Panc1 (cell line): Measurements from ENCODE around the gene IGSF11. TPM values are rescaled to one million over a fixed set of nuclear protein-coding genes. Genes with fewer than 3 reads are reported as not detected.

Experiments
- ATAC-seq: fragments of 200-7000 bp; cut with Tn5 transposase; 2 replicates; pipeline ENCODE4 v1.9.1; 2020; ENCODE audit warnings: mild to moderate bottlenecking, moderate library complexity
- BruUV-seq: library from RNA; stranded (reverse); fragments of 400-500 nt; replicated peaks from 2 replicates; lab custom pipeline; 2021; lab: Mats Ljungman, UMichigan
- CTCF ChIA-PET: fragments of 300-600 bp; sonication (Branson Sonifier 250); formaldehyde crosslinking; loops from one replicate; lab custom pipeline; 2022; ENCODE audit warnings: antibody characterized with exemption; lab: Charles Lee
- POLR2A ChIA-PET: fragments of 300-600 bp; sonication (Branson Sonifier 250); formaldehyde crosslinking; loops from one replicate; lab custom pipeline; 2022; ENCODE audit warnings: antibody characterized with exemption; lab: Charles Lee
- DNase-seq: peaks from one replicate; pipeline ENCODE4 v3.0.0-alpha.2; 2010; ENCODE audit warnings: low read depth, low spot score
- H3K27ac ChIP-seq: 2 replicates; pipeline ENCODE4 v1.5.1; 2011; ENCODE audit warnings: mild to moderate bottlenecking, low read length, inconsistent platforms
- H3K27me3 ChIP-seq: fragments of 200-500 bp; sonication (Bioruptor generic); 2 replicates; pipeline ENCODE4 v1.6.0; 2014; ENCODE audit warnings: low read length, inconsistent platforms; ENCODE audit not compliant: control insufficient read depth, insufficient read depth
- H3K36me3 ChIP-seq: fragments of 200-500 bp; sonication (Bioruptor generic); 2 replicates; pipeline ENCODE4 v1.5.1; 2014; ENCODE audit warnings: inconsistent platforms, mild to moderate bottlenecking, low read length, moderate library complexity; ENCODE audit not compliant: control insufficient read depth, insufficient read depth
- H3K4me1 ChIP-seq: 2 replicates; pipeline ENCODE4 v1.5.1; 2011; ENCODE audit warnings: inconsistent platforms, mild to moderate bottlenecking, low read length, moderate library complexity; ENCODE audit not compliant: control insufficient read depth, insufficient read depth
- H3K4me3 ChIP-seq, 2 experiments: 2 replicates each; pipeline ENCODE4 v1.5.1; 2011 to 2012; ENCODE audit warnings: low read depth in 2 of 2, low read length in 2 of 2, mild to moderate bottlenecking in 2 of 2, inconsistent platforms in 1 of 2, moderate library complexity in 1 of 2
- H3K9me3 ChIP-seq: fragments of 200-500 bp; sonication (Bioruptor generic); 2 replicates; pipeline ENCODE4 v1.5.1; 2014; ENCODE audit warnings: low read depth, mild to moderate bottlenecking, inconsistent platforms, low read length, moderate library complexity; ENCODE audit not compliant: control insufficient read depth, insufficient read depth
- POLR2AphosphoS5 ChIP-seq: IDR thresholded peaks from 2 replicates; pipeline ENCODE4 v1.6.1; 2012; ENCODE audit warnings: mild to moderate bottlenecking, low read depth, low read length, moderate library complexity
- SIN3A ChIP-seq: IDR thresholded peaks from 2 replicates; pipeline ENCODE4 v1.6.1; 2012; ENCODE audit warnings: low read depth, mild to moderate bottlenecking, low read length, moderate library complexity, borderline replicate concordance; ENCODE audit not compliant: insufficient read depth
- TCF7L2 ChIP-seq: IDR thresholded peaks from 2 replicates; pipeline ENCODE4 v1.6.1; 2011; ENCODE audit warnings: mild to moderate bottlenecking, low read depth, low read length, inconsistent platforms
- in situ Hi-C: cut with HindIII; loops from 2 replicates; pipeline ENCODE4 v1.10.0; 2016; ENCODE audit warnings: low sequenced_read_pairs, low pct_unique_long_range_greater_than_20kb
- intact Hi-C: fragments of 100-400 bp; cut with micrococcal nuclease; formaldehyde crosslinking; loops from one replicate; pipeline ENCODE4 v1.10.0; 2022; ENCODE audit not compliant: unreplicated experiment
- total RNA-seq: library from RNA; stranded (reverse); gene quantifications from one replicate; pipeline ENCODE4 v1.2.1, GENCODE V29; 2021; ENCODE audit not compliant: unreplicated experiment
- TF ChIP-seq, protein P1 (sequence below), 2 experiments: IDR thresholded peaks; 2 replicates each; pipeline ENCODE4 v1.6.1; 2011 to 2012; ENCODE audit warnings: low read depth in 2 of 2, control low read depth in 1 of 2, low read length in 1 of 2, mild to moderate bottlenecking in 1 of 2, moderate library complexity in 1 of 2; ENCODE audit not compliant: insufficient read depth in 1 of 2
- TF ChIP-seq, protein P2 (sequence below): fragments of 450-650 bp; IDR thresholded peaks from 2 replicates; pipeline ENCODE4 v1.5.1; 2017; ENCODE audit warnings: mild to moderate bottlenecking

Gene IGSF11
- total RNA-seq, 1 experiment from 2014 or later, result 0.33 TPM

GRCh38 chr3:118942671-118943070 lies 92.0 kb downstream of the IGSF11 start:
- Histone ChIP-seq H3K4me1 (no peaks in the 10 kb centered on the region), H3K27me3 (no peaks in the 10 kb centered on the region), H3K27ac (no peak overlapping the region), H3K9me3 (no peaks in the 10 kb centered on the region), H3K36me3 (no peaks in the 10 kb centered on the region), H3K4me3 (no peak overlapping the region)
- ChIA-PET POLR2A (no interaction called here), CTCF (no interaction called here)
- intact Hi-C loops, result no loop called here
- no peak for DNase-seq
- no TSS peak for BruUV-seq
- TF ChIP-seq, protein P1, sequence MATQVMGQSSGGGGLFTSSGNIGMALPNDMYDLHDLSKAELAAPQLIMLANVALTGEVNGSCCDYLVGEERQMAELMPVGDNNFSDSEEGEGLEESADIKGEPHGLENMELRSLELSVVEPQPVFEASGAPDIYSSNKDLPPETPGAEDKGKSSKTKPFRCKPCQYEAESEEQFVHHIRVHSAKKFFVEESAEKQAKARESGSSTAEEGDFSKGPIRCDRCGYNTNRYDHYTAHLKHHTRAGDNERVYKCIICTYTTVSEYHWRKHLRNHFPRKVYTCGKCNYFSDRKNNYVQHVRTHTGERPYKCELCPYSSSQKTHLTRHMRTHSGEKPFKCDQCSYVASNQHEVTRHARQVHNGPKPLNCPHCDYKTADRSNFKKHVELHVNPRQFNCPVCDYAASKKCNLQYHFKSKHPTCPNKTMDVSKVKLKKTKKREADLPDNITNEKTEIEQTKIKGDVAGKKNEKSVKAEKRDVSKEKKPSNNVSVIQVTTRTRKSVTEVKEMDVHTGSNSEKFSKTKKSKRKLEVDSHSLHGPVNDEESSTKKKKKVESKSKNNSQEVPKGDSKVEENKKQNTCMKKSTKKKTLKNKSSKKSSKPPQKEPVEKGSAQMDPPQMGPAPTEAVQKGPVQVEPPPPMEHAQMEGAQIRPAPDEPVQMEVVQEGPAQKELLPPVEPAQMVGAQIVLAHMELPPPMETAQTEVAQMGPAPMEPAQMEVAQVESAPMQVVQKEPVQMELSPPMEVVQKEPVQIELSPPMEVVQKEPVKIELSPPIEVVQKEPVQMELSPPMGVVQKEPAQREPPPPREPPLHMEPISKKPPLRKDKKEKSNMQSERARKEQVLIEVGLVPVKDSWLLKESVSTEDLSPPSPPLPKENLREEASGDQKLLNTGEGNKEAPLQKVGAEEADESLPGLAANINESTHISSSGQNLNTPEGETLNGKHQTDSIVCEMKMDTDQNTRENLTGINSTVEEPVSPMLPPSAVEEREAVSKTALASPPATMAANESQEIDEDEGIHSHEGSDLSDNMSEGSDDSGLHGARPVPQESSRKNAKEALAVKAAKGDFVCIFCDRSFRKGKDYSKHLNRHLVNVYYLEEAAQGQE (IDR thresholded peaks at IDR 0.05; ENCODE audit: insufficient read depth in 1 of 2, low read depth in 2 of 2, low read length in 1 of 2), result no peak
- no peak for TF ChIP-seq POLR2AphosphoS5
- in situ Hi-C loops, result no loop called here
- ATAC-seq, result no peak

DNA sequence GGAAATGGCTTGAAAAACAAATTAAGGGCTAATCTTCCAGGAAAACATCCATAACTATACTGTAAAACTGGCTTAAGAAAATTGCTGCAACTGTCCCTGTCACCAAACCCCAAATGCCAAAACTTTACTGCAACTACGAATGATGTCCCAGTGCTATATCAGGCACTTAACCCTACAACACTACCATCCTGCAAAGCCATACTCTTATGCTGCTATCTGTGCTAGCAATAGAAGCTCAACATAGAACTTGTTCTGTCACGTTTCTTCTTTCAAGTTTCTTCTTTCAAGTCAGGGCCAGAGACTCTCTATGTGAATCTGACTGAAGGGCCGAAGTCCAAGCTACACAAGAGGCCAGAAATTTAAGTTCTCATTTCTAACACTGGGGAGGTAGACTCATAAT lies 92.5 kb downstream of the IGSF11 start:
- Histone ChIP-seq H3K4me1 (no peaks in the 10 kb centered on the region), H3K9me3 (no peaks in the 10 kb centered on the region), H3K4me3 (no peak overlapping the region), H3K36me3 (no peaks in the 10 kb centered on the region), H3K27ac (no peak overlapping the region), H3K27me3 (no peaks in the 10 kb centered on the region)
- ChIA-PET CTCF (no interaction called here), POLR2A (no interaction called here)
- in situ Hi-C loops, result no loop called here
- intact Hi-C loops, result no loop called here
- ATAC-seq (no peak), DNase-seq (no peak)
- TF ChIP-seq, protein P1 (IDR thresholded peaks at IDR 0.05; ENCODE audit: insufficient read depth in 1 of 2, low read depth in 2 of 2, low read length in 1 of 2), result no peak
- TF ChIP-seq TCF7L2 (no peak), SIN3A (no peak), POLR2AphosphoS5 (no peak)
- TF ChIP-seq, protein P2, sequence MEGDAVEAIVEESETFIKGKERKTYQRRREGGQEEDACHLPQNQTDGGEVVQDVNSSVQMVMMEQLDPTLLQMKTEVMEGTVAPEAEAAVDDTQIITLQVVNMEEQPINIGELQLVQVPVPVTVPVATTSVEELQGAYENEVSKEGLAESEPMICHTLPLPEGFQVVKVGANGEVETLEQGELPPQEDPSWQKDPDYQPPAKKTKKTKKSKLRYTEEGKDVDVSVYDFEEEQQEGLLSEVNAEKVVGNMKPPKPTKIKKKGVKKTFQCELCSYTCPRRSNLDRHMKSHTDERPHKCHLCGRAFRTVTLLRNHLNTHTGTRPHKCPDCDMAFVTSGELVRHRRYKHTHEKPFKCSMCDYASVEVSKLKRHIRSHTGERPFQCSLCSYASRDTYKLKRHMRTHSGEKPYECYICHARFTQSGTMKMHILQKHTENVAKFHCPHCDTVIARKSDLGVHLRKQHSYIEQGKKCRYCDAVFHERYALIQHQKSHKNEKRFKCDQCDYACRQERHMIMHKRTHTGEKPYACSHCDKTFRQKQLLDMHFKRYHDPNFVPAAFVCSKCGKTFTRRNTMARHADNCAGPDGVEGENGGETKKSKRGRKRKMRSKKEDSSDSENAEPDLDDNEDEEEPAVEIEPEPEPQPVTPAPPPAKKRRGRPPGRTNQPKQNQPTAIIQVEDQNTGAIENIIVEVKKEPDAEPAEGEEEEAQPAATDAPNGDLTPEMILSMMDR, result no peak
- no TSS peak for BruUV-seq
